Vagina (tissue), 2 donors: ENCODE measurements around the gene MTAP.

Experiments used
- POLR2A ChIP-seq, 2 donors: fragments of 450-650 bp; IDR thresholded peaks; one replicate each; pipeline ENCODE4 v1.6.1; 2017; ENCODE audit warnings: antibody characterized with exemption in 2 of 2, mild to moderate bottlenecking in 2 of 2, moderate library complexity in 2 of 2
- TF ChIP-seq, protein P1 (sequence below), 3 experiments: fragments of 450-650 bp in 2 of 3; fragments of 200-600 bp in 1 of 3; sonication (generic) in 1 of 3; IDR thresholded peaks; one replicate each; pipeline ENCODE4 v1.5.1; 2017 to 2019; ENCODE audit warnings: antibody characterized with exemption in 3 of 3, mild to moderate bottlenecking in 2 of 3, moderate library complexity in 2 of 3

DNA sequence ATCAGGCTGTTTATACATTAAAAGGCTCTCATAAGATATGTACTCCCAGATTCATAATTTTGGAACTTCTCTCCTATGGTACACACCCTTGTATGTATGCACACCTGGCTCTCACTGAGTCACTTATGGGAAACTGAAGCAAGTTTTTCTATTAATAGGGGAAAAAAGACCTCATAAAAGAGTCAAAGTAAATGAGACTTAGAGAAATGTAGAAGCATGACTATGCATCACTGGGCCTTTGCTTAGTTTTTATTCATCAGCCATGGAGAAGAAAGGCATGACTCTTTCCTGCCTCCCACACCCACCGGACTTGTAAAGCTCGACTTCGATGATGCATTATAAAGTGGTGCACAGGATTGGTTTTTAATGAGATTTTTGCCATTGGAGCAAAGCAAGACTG is 28.2 kb downstream of the MTAP start:
- TF ChIP-seq, protein P1, sequence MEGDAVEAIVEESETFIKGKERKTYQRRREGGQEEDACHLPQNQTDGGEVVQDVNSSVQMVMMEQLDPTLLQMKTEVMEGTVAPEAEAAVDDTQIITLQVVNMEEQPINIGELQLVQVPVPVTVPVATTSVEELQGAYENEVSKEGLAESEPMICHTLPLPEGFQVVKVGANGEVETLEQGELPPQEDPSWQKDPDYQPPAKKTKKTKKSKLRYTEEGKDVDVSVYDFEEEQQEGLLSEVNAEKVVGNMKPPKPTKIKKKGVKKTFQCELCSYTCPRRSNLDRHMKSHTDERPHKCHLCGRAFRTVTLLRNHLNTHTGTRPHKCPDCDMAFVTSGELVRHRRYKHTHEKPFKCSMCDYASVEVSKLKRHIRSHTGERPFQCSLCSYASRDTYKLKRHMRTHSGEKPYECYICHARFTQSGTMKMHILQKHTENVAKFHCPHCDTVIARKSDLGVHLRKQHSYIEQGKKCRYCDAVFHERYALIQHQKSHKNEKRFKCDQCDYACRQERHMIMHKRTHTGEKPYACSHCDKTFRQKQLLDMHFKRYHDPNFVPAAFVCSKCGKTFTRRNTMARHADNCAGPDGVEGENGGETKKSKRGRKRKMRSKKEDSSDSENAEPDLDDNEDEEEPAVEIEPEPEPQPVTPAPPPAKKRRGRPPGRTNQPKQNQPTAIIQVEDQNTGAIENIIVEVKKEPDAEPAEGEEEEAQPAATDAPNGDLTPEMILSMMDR (IDR thresholded peaks at IDR 0.05) = no peak
- TF ChIP-seq POLR2A (IDR thresholded peaks at IDR 0.05) = no peak
